OCI-LY1 (cell line): ENCODE results near the gene SLC22A25.

Experiments used
- EZH2 ChIP-seq: fragments of 200-600 bp; sonication (generic), shearing (Covaris generic); IDR thresholded peaks from 2 replicates; pipeline ENCODE4 v1.8.0; 2017; ENCODE audit warnings: borderline replicate concordance, mixed run types, mild to moderate bottlenecking, antibody characterized with exemption, low read length, moderate library complexity, mixed read lengths
- TF ChIP-seq, protein P1 (sequence below): fragments of 200-600 bp; sonication (generic), shearing (Covaris generic); IDR thresholded peaks from 2 replicates; pipeline ENCODE4 v1.5.1; 2017; ENCODE audit warnings: mild to moderate bottlenecking, antibody characterized with exemption, low read length, moderate library complexity, mixed read lengths

GRCh38 chr11:63229815-63230214 lies 13.6 kb downstream of the SLC22A25 start:
- TF ChIP-seq, protein P1, sequence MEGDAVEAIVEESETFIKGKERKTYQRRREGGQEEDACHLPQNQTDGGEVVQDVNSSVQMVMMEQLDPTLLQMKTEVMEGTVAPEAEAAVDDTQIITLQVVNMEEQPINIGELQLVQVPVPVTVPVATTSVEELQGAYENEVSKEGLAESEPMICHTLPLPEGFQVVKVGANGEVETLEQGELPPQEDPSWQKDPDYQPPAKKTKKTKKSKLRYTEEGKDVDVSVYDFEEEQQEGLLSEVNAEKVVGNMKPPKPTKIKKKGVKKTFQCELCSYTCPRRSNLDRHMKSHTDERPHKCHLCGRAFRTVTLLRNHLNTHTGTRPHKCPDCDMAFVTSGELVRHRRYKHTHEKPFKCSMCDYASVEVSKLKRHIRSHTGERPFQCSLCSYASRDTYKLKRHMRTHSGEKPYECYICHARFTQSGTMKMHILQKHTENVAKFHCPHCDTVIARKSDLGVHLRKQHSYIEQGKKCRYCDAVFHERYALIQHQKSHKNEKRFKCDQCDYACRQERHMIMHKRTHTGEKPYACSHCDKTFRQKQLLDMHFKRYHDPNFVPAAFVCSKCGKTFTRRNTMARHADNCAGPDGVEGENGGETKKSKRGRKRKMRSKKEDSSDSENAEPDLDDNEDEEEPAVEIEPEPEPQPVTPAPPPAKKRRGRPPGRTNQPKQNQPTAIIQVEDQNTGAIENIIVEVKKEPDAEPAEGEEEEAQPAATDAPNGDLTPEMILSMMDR, result no peak
- TF ChIP-seq EZH2, result no peak
